Activated naive CD8-positive, alpha-beta T cell treated with anti-CD3 and anti-CD28 coated beads, Interleukin-2, amount 10 ng/mL, durations not matched to agents 7 days and 5 days (primary cell): Measurements from ENCODE around the gene SCAMP4. TPM values are rescaled to one million over a fixed set of nuclear protein-coding genes. Genes with fewer than 3 reads are reported as not detected.

Experiments
- ATAC-seq: fragments of 150-1000 bp; cut with Tn5 transposase; one replicate; pipeline ENCODE4 v1.10.0; 2021; ENCODE audit warnings: low read depth, moderate library complexity
- POLR2A ChIA-PET: fragments of 350-600 bp; sonication (Branson Sonifier 250); formaldehyde crosslinking; loops from one replicate; lab custom pipeline; 2021; ENCODE audit warnings: antibody characterized with exemption; lab: Charles Lee
- DNase-seq: peaks from one replicate; pipeline ENCODE4 v3.0.0; 2021
- H3K27ac Mint-ChIP-seq: one replicate; pipeline ENCODE4 v1.8.0; 2022; ENCODE audit warnings: mild to moderate bottlenecking, mixed read lengths
- H3K27me3 Mint-ChIP-seq: one replicate; pipeline ENCODE4 v1.8.0; 2022; ENCODE audit warnings: mild to moderate bottlenecking, moderate library complexity, mixed read lengths
- H3K36me3 Mint-ChIP-seq: one replicate; pipeline ENCODE4 v1.8.0; 2021; ENCODE audit warnings: mild to moderate bottlenecking, mixed read lengths
- H3K4me1 Mint-ChIP-seq: one replicate; pipeline ENCODE4 v1.8.0; 2021; ENCODE audit warnings: mixed read lengths
- H3K4me3 Mint-ChIP-seq: one replicate; pipeline ENCODE4 v1.8.0; 2022; ENCODE audit warnings: mild to moderate bottlenecking, moderate library complexity, mixed read lengths
- H3K9me3 Mint-ChIP-seq: one replicate; pipeline ENCODE4 v1.8.0; 2021; ENCODE audit warnings: mixed read lengths
- total RNA-seq, 2 experiments: library from RNA; stranded (reverse); gene quantifications; one replicate each; pipeline ENCODE4 v1.2.3, GENCODE V29; 2021

The SCAMP4 gene
- total RNA-seq, 2 experiments from 2014 or later = 35.1 to 35.2 TPM

GRCh38 chr19:1944088-1944915 lies 39.1 kb downstream of the SCAMP4 start:
- peaks cover 7% of the 10 kb centered on the region for H3K36me3 Mint-ChIP-seq

DNA sequence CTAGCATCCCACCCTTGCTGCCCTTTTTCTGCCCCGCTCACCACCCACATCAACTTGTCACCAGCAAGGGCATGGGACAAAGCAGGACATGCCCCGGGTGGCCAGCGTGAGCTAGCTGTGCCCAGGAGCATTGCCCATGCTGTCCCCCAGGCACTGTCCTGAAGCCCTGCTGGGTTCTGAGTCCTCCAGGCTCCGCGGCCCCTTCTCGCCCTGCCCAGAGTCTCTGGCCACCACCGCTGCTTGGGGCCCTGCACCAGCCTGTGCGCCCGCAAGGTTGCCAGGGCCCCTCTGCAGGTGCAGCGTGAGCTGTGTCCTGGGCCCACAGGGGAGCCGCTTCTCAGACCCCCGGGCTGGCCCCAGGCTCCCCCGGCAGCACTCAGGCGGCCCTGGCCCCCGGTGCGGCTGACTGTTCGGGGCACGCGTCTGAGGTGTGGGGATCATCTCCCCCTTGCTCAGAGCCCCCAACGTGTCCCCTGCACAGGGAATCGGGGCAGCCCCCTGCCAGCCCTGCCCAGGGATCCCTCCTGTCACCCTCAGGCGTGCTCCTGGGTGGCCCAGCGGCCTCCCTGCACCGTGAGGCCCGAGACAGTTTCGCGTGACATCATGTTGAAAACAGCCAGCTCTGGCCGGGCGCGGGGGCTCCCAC lies 39.8 kb downstream of the SCAMP4 start:
- H3K27ac Mint-ChIP-seq = no peak overlapping the region
- DNase-seq (no peak), ATAC-seq (no peak)
- H3K36me3 Mint-ChIP-seq = peaks cover 11% of the 10 kb centered on the region
- no peaks in the 10 kb centered on the region for H3K9me3 Mint-ChIP-seq
- peaks cover 18% of the 10 kb centered on the region for H3K4me1 Mint-ChIP-seq
- POLR2A ChIA-PET = interaction anchor here (0.7 to 2.0 kb wide), 3 partner anchors 81 to 726 kb away, joined by 4 to 6 read pairs (median 5); no protein-coding TSS in a partner anchor
- no peaks in the 10 kb centered on the region for H3K27me3 Mint-ChIP-seq
- H3K4me3 Mint-ChIP-seq = no peak overlapping the region

More at GRCh38 chr19:1944088-1944915, 39.1 kb downstream of the SCAMP4 start:
- H3K27ac Mint-ChIP-seq = no peak overlapping the region
- ATAC-seq (no peak), DNase-seq (no peak)
- peaks cover 25% of the 10 kb centered on the region for H3K4me1 Mint-ChIP-seq
- POLR2A ChIA-PET = interaction anchor here (2.0 kb wide), 1 partner anchor 80 kb away, joined by 6 read pairs; no protein-coding TSS in a partner anchor
- H3K27me3 Mint-ChIP-seq = no peaks in the 10 kb centered on the region
- peak overlapping the region; percentile 48 for H3K4me3 Mint-ChIP-seq
- no peaks in the 10 kb centered on the region for H3K9me3 Mint-ChIP-seq

GRCh38 chr19:1945899-1946298 lies 40.7 kb downstream of the SCAMP4 start:
- H3K4me1 Mint-ChIP-seq = peaks cover 14% of the 10 kb centered on the region

GRCh38 chr19:1947651-1948209 lies 42.5 kb downstream of the SCAMP4 start:
- Mint-ChIP-seq H3K27me3 (no peaks in the 10 kb centered on the region), H3K4me3 (no peak overlapping the region), H3K4me1 (peaks cover 14% of the 10 kb centered on the region), H3K27ac (no peak overlapping the region), H3K36me3 (peaks cover 13% of the 10 kb centered on the region), H3K9me3 (no peaks in the 10 kb centered on the region)
- no peak for ATAC-seq
- no peak for DNase-seq
- POLR2A ChIA-PET = no interaction called here

More at GRCh38 chr19:1945899-1946298, 40.7 kb downstream of the SCAMP4 start:
- POLR2A ChIA-PET = interaction anchor here (0.5 to 2.0 kb wide), 3 partner anchors 58 to 81 kb away, joined by 3 to 6 read pairs (median 4); no protein-coding TSS in a partner anchor
- ATAC-seq (no peak), DNase-seq (peak; percentile 50)
- no peaks in the 10 kb centered on the region for H3K27me3 Mint-ChIP-seq
- H3K27ac Mint-ChIP-seq = peak overlapping the region; percentile 23
- peak overlapping the region; percentile 28 for H3K4me3 Mint-ChIP-seq
- H3K36me3 Mint-ChIP-seq = peaks cover 13% of the 10 kb centered on the region
- H3K9me3 Mint-ChIP-seq = no peaks in the 10 kb centered on the region

DNA sequence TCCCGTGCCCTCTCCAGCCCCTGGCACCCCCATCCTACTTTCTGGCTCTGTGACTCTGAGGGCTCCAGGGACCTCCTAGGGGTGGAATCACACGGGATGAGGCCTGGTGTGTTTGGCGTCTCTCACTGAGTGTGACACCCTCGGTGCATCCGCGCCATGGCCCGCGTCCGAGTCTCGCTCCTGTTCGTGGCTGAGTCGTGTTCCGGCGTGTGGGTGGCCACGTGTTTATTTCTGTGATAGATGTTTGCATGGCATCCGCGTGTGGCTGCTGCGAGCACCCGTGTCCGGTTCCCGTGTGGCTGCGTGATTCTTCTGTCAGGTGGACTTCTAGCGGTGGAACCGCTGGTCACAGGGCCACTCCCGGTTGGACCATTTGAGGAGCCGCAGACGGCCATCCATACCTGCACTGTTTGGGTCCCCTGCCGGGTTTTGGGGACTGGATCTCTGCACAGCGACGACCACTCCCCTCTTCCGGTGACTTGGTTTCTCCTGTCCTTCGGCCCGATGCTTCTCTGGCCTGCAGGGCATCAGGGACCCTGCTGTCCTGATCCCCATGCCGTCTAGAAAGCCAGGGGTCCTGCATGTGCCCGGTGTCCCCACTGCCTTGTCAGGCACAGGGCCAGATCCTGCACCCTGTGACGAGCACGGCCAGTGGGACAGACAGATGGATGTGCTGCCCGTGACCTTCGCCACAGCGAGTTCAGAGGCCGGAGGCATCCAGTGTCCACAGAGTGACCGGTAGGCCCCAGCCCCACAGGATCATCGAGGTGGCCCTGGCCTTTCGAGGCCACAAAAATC lies 44.3 kb downstream of the SCAMP4 start:
- H3K27me3 Mint-ChIP-seq = no peaks in the 10 kb centered on the region
- ATAC-seq (no peak), DNase-seq (no peak)
- H3K4me3 Mint-ChIP-seq = no peak overlapping the region
- no peaks in the 10 kb centered on the region for H3K9me3 Mint-ChIP-seq
- no peak overlapping the region for H3K27ac Mint-ChIP-seq
- POLR2A ChIA-PET = no interaction called here
- H3K36me3 Mint-ChIP-seq = peaks cover 11% of the 10 kb centered on the region
- peaks cover 7% of the 10 kb centered on the region for H3K4me1 Mint-ChIP-seq

- ATAC-seq = no peak
- POLR2A ChIA-PET = no interaction called here
- H3K36me3 Mint-ChIP-seq = peaks cover 11% of the 10 kb centered on the region
- H3K27me3 Mint-ChIP-seq = no peaks in the 10 kb centered on the region
- peaks cover 6% of the 10 kb centered on the region for H3K4me1 Mint-ChIP-seq
- H3K4me3 Mint-ChIP-seq = no peak overlapping the region
- no peak for DNase-seq
- H3K27ac Mint-ChIP-seq = no peak overlapping the region
- no peaks in the 10 kb centered on the region for H3K9me3 Mint-ChIP-seq
These were observed 45.4 kb downstream of the SCAMP4 start for GRCh38 chr19:1950640-1951039.

GRCh38 chr19:1952635-1953034 lies 47.4 kb downstream of the SCAMP4 start:
- Mint-ChIP-seq H3K27ac (no peak overlapping the region), H3K36me3 (peaks cover 9% of the 10 kb centered on the region), H3K4me1 (peaks cover 2% of the 10 kb centered on the region), H3K9me3 (no peaks in the 10 kb centered on the region), H3K27me3 (no peaks in the 10 kb centered on the region), H3K4me3 (no peak overlapping the region)
- DNase-seq (no peak), ATAC-seq (no peak)
- POLR2A ChIA-PET = interaction anchor here (0.9 kb wide), 1 partner anchor 11 kb away, joined by 4 read pairs; no protein-coding TSS in a partner anchor

- POLR2A ChIA-PET = interaction anchor here (0.9 kb wide), 1 partner anchor 11 kb away, joined by 4 read pairs; no protein-coding TSS in a partner anchor
- Mint-ChIP-seq H3K4me3 (no peak overlapping the region), H3K9me3 (no peaks in the 10 kb centered on the region), H3K4me1 (peaks cover 2% of the 10 kb centered on the region), H3K27me3 (no peaks in the 10 kb centered on the region), H3K27ac (no peak overlapping the region), H3K36me3 (peaks cover 9% of the 10 kb centered on the region)
- ATAC-seq (no peak), DNase-seq (no peak)
These were observed 47.8 kb downstream of the SCAMP4 start for GRCh38 chr19:1953037-1953436.

GRCh38 chr19:1953441-1954094 lies 48.4 kb downstream of the SCAMP4 start:
- H3K4me1 Mint-ChIP-seq = peaks cover 2% of the 10 kb centered on the region
- no peak for ATAC-seq
- H3K27ac Mint-ChIP-seq = no peak overlapping the region
- DNase-seq = no peak
- H3K4me3 Mint-ChIP-seq = no peak overlapping the region
- peaks cover 9% of the 10 kb centered on the region for H3K36me3 Mint-ChIP-seq
- H3K9me3 Mint-ChIP-seq = no peaks in the 10 kb centered on the region
- no peaks in the 10 kb centered on the region for H3K27me3 Mint-ChIP-seq
- POLR2A ChIA-PET = interaction anchor here (0.9 kb wide), 1 partner anchor 12 kb away, joined by 4 read pairs; no protein-coding TSS in a partner anchor

- no peak for ATAC-seq
- Mint-ChIP-seq H3K4me3 (no peak overlapping the region), H3K27me3 (no peaks in the 10 kb centered on the region), H3K9me3 (no peaks in the 10 kb centered on the region), H3K4me1 (peaks cover 2% of the 10 kb centered on the region), H3K27ac (no peak overlapping the region), H3K36me3 (peaks cover 5% of the 10 kb centered on the region)
- no peak for DNase-seq
- POLR2A ChIA-PET = no interaction called here
These were observed 49.3 kb downstream of the SCAMP4 start for GRCh38 chr19:1954532-1954933.

DNA sequence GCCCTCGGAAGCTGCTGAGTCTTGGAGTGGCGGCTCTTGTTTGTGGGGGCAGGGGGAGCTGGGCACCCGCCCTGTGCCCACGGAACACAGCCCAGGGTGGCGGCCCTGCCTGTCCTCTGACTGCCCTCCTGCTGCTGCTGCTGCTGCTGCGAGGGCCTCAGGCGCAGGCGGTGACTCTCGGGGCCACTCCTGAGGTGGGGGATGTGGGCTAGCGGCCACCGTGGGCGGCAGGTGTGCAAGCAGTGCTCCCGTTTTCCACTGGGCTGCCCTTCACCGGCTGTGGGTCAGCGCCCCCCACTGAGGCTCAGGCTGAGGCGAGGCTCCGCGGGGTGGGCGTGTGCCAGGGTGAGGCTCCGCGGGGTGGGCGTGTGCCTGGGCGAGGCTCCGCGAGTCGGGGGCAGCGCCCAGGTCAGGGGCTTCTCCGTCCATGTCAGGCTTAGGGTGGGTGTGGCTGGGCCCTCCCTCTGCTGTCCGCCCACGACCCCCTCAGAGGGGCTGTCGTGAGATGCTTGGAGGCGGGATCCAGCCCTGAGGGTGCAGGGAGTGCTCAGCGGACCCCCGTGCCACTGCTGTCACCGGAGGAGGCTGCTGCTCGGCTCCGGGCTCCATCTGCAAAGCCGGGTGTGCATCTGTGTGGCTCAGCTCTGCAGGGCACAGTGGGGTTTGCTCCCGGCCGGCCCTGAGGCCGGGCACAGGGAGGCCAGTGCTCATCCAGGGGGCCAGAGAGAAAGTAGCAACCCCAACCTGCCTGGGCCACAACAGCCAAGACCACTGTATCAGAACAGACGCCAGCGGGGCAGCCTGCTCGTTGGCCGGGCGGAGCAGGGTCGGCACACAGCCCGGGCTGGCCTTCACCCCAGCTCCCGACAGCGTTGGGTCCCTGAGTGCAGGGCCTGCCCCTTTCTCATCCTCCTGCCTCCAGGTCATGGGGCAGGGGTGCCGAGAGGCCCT lies 50.2 kb downstream of the SCAMP4 start:
- Mint-ChIP-seq H3K27me3 (no peaks in the 10 kb centered on the region), H3K4me3 (no peak overlapping the region), H3K9me3 (no peaks in the 10 kb centered on the region), H3K36me3 (no peaks in the 10 kb centered on the region), H3K27ac (no peak overlapping the region), H3K4me1 (peaks cover 2% of the 10 kb centered on the region)
- POLR2A ChIA-PET = no interaction called here
- ATAC-seq = no peak
- DNase-seq = no peak
